NCI-H446 (cell line): ENCODE measurements around the gene C1S.
"Not testable (repeated sequence)": the region's sequence is repeated elsewhere in the genome, so short reads cannot be mapped to it uniquely, and the experiment has no call there.

Experiments used
- DNase-seq, 2 experiments: peaks; one replicate each; lab custom pipeline; 2025; lab: John Stamatoyannopoulos, UW

The C1S gene

DNA sequence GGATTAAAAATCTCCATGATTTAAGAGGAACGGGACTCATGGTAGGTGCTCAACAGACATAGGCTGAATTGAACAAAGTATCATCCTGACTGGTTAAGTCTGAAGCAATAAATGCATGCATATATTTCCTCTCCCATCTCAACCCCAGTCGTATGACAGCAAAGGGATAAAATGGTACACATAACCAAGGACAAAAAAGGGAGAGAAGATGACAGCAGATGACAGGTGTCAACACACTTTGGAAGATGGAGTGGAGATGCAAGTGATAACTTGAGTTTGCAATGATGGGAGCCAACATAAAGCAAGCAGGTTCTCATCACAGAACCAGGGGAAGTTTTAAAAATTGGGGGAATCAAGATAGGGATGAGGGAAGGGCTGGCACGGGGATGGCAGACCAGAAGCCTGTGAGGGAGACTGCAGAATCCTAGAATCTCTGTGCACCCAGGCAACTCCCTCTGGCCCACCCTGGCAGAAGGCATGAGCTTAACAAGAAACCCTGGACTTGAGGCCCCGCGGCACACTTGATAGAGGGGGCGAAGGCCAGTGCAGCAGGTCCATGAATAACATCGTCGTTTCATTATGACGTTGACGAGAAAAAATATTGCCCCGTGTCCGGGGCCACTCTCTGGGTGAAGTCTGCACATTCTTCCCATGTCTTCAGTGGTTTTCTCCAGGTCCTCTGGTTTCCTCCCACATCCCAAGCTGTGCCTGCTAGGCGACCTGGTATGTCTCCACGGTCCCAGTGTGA, 43.5 kb downstream of the C1S start:
- no peak for DNase-seq

DNA sequence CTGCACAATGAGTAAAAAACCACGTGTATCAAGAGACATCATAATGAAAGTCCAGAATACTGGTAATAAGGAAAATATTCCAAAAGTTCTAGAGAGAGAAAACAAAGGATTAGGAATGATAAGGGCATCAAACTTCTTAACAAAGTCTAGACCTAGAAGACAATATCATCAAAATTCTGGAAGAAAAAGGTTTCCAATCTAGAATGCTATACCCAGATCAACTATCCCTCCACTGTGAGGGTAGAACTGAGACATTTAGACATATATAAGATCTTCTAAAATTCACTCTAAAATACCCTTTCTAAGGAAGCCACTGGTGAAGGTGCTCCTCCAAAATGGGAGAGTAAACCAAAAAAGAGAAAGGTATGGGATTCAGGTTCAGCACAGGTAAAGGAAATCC, 45.6 kb downstream of the C1S start:
- no peak for DNase-seq

DNA sequence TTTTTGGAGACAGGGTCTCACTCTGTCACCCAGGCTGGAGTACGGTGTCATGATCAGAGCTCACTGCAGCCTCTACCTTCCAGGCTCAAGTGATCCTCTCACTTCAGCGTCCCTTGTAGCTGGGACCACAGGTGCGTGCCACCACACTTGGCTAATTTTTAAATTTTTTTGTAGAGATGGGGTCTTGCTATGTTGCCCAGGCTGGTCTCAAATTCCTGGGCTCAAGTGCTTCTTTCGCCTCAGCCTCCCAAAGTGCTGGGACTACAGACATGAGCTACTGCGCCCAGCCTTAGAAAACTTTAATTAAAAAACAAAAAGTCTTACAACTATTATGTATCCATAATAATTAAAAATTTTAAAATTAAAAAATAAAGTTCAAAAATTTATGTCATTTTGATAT, 46.7 kb downstream of the C1S start:
- DNase-seq = not testable (repeated sequence)

DNA sequence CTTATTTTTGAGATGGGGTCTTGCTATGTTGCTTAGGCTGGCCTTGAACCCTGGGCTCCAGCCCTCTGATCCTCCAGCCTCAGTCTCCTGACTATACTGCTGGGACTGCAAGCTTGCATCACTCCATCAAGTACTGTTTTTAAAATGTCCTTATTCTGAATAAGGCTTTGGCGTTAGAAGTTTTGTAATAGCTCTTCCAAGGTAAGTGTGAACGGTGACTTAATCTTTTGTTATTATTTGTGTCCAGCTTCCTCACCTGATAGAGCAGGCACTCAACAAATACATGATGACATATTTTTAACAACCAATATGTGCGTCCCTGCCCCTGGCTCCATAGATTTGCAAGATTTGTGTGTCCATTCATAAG, 47.1 kb downstream of the C1S start:
- no peak for DNase-seq

DNA sequence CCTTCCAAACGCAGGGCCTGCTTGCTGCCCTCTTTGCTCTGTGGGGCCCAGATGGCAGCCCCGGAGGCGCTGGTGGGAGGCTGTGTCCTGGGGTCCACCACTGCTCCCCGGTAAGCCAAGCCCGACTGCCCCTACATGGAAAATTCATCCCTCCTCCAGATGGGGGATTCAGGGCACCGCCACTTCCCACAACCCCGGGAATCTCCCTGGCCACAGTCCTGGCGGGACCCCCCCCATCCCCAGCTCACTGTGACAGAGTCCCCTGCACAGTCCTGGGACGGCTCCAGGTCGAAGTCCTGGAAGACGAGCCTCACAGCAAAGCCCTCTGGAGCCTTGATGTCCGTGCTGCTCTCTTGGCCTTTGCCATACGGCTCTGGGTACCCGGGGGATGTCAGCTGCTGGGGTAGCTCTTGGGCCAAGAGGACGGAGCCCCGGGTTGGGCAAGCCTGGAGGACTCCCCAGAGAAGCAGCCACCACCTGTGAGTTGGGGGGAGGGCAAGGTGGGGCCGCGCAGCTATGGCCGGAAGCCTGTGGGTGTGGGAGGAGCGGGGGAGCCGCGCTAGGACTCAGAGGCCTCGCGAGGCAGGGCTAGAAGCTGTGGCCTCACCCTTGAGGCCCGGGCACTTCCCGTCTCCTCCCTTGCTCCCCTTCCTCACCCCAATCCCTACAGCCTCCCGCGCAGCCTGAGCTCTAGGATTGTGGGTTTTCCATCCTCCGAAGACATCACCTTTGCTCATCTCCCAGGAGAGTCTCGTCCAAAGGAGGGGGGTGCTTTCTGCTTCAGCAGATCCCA, 47.7 kb downstream of the C1S start:
- no peak for DNase-seq

DNA sequence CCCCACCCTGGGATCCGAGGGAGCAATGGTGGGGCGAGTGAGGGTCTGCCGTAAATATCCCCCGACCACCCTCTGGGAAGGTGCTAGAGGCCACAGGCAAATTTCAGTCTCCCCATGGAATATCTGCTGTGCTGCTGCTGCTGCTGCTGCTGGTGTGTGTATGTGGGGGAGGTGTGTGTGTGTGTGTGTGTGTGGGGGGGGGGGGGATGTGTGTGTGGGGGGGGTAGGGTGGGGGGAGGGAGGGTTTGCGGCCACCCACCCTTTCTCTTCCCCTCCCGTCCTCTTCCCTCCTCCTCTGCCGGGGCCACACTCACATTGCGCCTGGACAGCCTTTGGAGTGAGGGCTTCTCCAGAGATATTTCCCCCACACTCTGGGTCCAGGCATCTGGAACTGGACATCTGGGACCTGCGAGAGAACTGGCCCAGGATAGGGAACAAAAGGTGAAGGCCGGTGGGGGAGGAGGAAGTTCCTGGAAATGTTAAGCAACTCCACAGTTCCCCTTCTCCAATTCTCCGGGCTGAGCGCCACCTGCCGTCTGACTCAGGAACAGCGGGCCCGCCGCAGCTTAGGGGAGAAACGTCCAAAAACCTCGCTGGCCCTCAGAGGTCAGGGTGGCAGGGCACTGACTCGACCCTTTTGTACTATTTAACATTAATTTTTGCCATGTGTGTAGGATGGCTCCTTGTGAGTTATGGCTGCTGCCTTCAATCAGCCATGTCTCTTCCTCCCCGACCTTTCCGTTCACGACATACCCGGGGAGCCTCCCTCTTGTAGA, 48.5 kb downstream of the C1S start, which contains the start of gene C1RL:
Gene C1RL, minus strand, starts transcription at position 419 of the 776 bp plus-strand sequence. Its CDS starts 34 bp downstream, at position 385.
- peak; percentile 34 to 80 for DNase-seq

DNA sequence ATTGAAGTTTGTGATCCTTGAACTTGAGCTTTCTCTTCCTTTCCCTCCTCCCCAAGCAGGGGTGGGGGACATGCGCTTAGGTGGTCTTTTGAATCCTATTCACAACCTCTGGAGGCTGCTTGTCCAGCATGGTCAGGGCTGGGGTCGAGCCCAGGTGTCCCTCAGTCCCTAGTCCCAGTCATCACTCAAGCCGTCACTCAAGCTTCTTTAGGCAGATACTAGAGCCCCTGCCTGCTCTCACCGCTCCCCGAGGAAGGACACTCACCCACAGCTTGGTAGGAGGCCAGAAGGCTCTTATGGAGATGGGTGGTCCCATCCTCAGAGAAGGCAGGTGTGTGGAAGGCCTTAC, 49.0 kb downstream of the C1S start:
- no peak for DNase-seq

DNA sequence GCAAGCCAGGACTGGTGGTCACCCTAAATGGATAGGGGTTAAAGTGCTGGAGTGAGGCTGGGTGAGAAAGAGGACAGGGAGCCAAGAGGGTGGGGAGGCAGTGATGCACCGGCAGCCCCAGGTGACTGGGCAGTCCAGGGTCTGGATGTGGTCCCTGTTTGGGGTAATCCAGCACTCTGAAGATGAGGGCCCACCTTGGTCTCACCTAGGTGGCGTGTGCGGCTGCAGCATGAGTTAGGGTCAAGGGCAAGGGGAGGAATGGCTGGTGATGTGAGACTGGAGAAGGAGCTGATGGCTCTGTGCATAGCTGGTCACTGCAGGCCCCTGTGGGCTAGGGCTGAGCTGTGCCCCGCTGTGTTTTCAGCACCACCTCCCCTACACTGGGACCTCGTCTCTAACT, 50.1 kb downstream of the C1S start:
- DNase-seq = no peak

DNA sequence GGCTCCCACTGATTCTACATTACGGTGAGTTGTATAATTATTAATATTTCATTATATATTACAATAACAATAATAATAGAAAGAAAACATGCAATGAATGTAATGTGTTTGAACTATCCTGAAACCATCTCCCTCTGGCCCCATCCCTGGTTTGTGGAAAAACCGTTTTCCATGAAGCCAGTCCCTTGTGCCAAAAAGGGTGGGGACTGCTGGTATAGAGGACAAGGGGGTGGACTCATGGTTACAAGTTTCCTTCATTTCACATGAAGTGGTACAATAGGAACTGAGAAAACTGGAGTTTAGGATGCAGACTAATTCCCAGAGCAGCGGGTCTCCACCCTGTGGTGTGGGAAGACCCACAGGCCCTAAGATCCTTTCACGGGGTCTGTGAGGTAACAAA, 51.5 kb downstream of the C1S start:
- DNase-seq = no peak

DNA sequence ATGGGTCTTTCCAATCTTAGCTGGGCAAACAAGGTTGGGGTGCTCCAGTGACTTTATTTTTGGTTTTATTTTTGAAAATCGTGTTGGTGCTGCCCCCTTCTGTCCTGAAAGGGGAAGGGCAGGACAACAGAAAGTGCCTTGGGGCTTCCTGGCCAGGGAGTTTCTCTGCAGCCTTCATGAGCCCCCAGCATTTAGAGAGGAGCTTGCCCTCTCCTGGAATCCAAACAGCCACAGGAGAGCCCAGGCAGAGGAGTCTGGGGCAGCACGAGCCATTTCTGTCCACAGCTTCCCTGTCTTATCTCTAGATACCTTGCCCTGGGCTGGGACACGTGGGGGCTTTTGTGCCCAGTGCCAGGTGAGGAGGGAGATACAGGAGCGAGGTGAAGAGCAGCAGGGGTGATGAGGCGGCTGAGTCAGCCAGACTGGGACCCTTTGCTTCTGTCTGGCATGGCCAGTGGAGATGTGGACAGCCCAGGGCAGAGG, 52.9 kb downstream of the C1S start:
- peak in 1 of 2 experiments; percentile 42 for DNase-seq

DNA sequence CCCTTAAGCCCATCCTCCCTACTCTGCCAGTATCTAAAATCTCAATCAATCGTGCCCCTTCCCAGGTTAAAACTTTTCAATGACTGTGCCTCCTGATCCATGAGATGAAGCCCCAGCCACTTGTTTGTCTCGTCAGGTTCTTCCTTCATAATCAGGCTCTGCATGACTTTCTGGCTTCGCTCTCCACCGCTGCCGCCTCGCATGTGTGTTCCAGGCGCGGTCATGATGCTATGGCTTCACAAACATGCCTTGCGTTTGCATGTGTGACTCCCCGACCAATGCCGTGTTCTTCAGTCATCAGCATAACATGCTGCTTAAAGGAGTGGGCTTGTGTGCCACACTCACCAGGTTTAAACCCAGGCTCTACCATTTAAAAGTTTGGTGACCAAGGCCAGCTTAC, 53.5 kb downstream of the C1S start:
- no peak for DNase-seq

DNA sequence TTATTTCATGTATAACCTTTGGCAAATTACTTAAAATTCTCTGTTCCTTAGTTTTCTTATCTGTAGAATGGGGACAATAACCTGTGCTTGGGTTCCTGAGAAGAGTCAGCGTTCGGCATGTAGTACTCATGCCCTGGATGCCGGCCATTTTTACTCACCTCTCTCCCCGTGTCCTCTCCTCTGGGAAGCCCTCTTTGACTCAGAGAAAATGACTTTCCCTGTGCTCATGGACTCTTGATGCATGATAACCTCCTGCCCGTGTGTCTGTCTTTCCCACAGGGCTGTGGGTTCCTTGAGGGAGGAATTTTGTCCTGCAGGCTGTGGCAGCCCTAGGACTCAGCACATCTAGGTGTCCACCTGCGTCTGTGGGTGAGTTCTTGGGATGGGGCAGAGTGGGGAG, 54.3 kb downstream of the C1S start:
- DNase-seq = no peak

DNA sequence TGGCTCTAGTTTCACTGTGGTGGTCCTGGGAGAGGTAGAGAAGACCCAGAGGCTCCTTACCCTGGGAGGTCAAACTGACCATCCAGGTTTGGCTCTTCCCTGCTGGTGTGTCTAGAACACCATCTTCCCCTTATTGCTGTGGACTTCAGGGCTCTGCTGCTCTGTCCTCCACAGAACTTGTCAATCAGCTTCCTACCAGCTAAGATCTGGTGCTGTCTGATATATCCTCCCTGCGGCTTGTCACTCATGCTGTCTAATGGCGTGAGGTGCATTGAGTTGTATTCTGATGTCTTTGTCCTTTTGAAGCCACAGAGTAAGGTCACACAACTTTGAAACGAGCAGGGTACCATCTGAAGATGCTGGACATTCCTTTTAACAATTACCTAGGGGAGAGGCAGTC, 55.7 kb downstream of the C1S start:
- no peak for DNase-seq

DNA sequence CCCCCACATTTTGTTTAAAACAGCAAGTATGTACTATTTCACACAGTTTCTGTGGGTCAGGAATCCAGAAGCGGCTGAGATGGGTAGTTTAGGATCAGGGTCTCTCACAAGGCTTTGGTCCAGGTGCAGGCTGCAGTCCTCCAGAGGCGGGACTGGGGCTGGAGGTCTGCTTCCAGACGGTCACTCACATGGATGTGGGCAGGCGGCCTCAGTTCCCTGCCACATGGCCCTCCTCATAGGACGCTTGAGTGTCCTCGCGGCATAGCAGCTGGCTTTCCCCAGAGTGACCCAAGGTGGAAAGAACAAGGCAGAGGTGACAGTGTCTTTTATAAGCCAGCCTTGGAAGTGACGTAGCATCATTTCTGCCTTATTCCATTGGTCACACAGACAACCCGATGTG, 56.4 kb downstream of the C1S start:
- no peak for DNase-seq

DNA sequence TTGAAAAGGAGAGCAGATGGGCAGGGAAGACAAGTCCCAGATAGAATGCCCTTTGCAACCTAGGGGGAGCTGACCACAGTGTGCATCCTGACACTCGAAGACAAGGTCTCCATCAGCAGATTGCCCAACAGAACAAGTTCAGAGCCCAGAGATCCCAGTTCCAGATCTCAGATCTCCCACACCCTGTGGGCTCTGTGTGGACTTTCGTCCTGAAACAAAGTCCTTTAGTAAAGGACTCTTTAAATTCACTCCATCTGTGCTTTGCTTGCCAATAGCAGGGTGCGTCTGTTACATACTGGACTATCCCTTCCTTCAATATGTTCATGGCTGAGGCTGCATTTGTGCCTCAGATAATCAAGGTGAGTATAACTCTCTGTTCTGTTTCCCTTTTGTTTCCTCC, 57.2 kb downstream of the C1S start:
- no peak for DNase-seq

DNA sequence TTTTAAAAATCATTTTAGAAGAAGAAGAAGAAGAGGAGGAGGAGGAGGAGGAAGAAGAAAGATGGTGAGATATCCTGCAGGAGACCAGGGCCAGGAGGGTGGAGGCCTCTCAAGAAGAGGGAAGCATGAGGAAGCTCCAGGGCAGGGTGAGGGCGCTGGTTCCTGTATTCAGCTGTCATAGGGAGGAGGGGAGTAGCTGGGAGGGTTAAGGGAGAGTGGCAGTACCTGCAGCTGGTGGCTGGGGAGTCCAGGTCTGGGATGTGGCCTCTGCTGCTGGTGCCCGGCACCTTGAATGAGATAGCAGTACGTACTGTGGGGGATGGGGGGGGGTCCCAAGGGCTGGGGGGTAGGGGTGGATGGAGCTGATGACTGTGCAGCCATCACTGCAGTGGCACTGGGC, 58.4 kb downstream of the C1S start:
- no peak for DNase-seq

DNA sequence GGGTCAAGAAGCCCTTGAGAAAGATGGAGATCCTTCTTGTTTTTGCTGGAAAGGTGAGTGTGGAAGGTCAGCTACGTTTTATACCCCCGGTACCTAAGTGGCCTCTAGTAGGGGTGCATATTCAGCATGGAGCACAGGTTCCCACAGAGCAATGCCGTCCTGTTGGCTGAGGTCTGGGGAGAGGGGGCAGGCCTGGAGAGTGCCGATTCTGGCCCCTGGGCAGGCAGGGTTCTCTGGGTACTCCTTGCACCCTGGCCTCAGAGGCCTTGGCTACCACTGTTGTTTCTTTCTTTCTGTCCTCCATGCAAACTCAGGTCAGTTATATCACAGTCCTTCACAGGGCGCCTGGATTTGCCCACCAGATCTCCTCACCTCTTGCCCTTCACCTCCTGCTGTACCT, 59.6 kb downstream of the C1S start:
- DNase-seq = no peak
